HepG2 (cell line): ENCODE measurements around the gene DPEP1. TPM values are rescaled to one million over a fixed set of nuclear protein-coding genes. Genes with fewer than 3 reads are reported as not detected.

ENCODE experiments used
- KIAA2018 ChIP-seq: sonication (generic); formaldehyde crosslinking; IDR thresholded peaks from 2 replicates; pipeline ENCODE4 v1.5.0; 2020; ENCODE audit warnings: mild to moderate bottlenecking, missing genetic modification reagents, borderline replicate concordance
- STAT6 ChIP-seq: sonication (generic); formaldehyde crosslinking; IDR thresholded peaks from 2 replicates; pipeline ENCODE4 v1.4.0; 2020; ENCODE audit warnings: missing genetic modification reagents, mild to moderate bottlenecking, borderline replicate concordance
- ZBED4 ChIP-seq: sonication (generic); formaldehyde crosslinking; IDR thresholded peaks from 2 replicates; pipeline ENCODE4 v1.4.0; 2020; ENCODE audit warnings: missing genetic modification reagents, borderline replicate concordance
- ZNF275 ChIP-seq: sonication (generic); formaldehyde crosslinking; IDR thresholded peaks from 2 replicates; pipeline ENCODE4 v1.8.0; 2022; ENCODE audit warnings: missing genetic modification reagents, mild to moderate bottlenecking, inconsistent platforms, borderline replicate concordance
- ZNF501 ChIP-seq: sonication (generic); formaldehyde crosslinking; IDR thresholded peaks from 2 replicates; pipeline ENCODE4 v1.5.1; 2020; ENCODE audit warnings: mild to moderate bottlenecking, moderate library complexity, missing genetic modification reagents
- ZNF503 ChIP-seq: sonication (generic); formaldehyde crosslinking; IDR thresholded peaks from 2 replicates; pipeline ENCODE4 v1.4.0; 2020; ENCODE audit warnings: missing genetic modification reagents
- polyA plus RNA-seq, 8 experiments: library from polyadenylated mRNA; depleted of rRNA in 3 of 8; stranded (reverse) in 7 of 8; unstranded in 1 of 8; fragments of >200 nt; fragmentation: Illumina TruSeq in 4 of 8; extraction: Trizol in 4 of 8; gene quantifications; 2 replicates each; pipeline versions ENCODE4 v1.2.1 to v1.2.3, GENCODE V29; 2011 to 2016; ENCODE audit warnings: low read depth in 4 of 8, missing spikeins in 1 of 8, mixed read lengths in 1 of 8; ENCODE audit not compliant: insufficient read depth in 1 of 8
- total RNA-seq, 5 experiments: library from RNA; depleted of rRNA; stranded (reverse); fragments of >200 nt; fragmentation: Illumina TruSeq; extraction: Trizol; gene quantifications; 2 replicates each; pipeline ENCODE4 v1.2.3, GENCODE V29; 2016; ENCODE audit warnings: low read depth in 1 of 5

The DPEP1 gene
- total and polyA plus RNA-seq, 2 of the 13 experiments (the other 11 are each of a cell fraction or from before 2014, with no cell fraction given), result 37.6 to 52.2 TPM

GRCh38 chr16:89657442-89658220 is 44.2 kb downstream of the DPEP1 start, which contains the start of the genes CHMP1A and SPATA33 (continued):
- 0 out of 2 replicates have a peak, but pooled peaks have one; percentile 44 for TF ChIP-seq ZNF503 (CRISPR knock-in tag)
- TF ChIP-seq KIAA2018 (CRISPR knock-in tag), result no peak
- TF ChIP-seq ZNF501 (CRISPR knock-in tag), result peak; percentile 91
- TF ChIP-seq ZBED4 (CRISPR knock-in tag), result no peak; the same call in 1 of the 2 replicates
- peak; percentile 59; the same call in 1 of the 2 replicates for TF ChIP-seq STAT6
- peak; percentile 24; the same call in 1 of the 2 replicates for TF ChIP-seq ZNF275 (CRISPR knock-in tag)
